Fibroblast of skin of left biceps (primary cell): ENCODE results near the gene ICOS.

Source experiments
- DNase-seq, 2 experiments: peaks; one replicate each; pipeline ENCODE4 v3.0.0-alpha.2; 2013; ENCODE audit warnings: low read depth in 2 of 2

Gene ICOS

DNA sequence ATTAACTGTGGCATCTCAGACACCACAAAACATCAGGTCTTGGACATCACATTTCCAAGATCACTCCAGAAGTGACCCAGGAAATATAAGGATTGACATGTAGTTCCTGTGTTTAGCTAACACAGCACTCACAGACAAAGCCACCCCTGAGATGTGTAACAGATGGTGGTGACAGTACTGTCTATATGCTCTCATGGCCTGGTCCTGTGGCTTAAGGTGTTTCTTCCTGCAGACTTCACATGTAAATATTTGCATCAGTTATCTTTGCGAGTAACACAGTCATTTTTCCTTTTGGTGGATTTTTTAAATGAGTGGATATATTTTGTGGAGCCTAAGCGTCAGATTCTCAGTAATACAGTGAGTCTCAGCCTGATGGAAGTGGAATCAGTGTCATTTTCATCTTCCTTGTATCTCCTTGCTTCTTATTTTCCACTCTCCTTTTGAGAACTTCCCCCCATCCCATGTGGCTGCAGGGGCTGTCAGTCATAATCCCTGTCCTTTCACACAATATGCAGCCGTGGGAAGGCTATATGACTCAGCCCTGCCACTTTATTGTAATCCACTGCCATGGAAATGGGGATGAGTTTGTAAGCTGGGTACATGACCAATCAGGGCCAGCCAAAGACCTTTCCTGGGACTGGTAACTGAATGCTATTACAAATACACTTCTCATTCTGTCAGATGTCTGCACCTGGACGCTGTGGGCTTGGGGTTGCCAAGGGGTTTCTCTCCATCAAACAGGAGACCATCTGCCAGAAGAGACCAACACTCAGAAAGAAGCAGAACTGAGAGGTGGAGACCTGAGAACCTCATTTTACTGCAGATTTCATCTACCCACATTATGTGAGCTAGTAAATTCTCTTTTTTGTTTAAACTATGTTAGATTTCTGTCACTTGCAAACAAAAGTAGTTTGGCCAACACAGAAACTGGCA, 74.3 kb downstream of the ICOS start:
- no peak for DNase-seq
